ENCODE results near the gene KPNA3.

The KPNA3 gene

GRCh38 chr13:49693191-49693733 lies 99.2 kb downstream of the KPNA3 start:
- no peaks in the 10 kb centered on the region for H3K9me3 ChIP-seq (ENCODE audit: severe bottlenecking)
- TF ChIP-seq, protein P1, sequence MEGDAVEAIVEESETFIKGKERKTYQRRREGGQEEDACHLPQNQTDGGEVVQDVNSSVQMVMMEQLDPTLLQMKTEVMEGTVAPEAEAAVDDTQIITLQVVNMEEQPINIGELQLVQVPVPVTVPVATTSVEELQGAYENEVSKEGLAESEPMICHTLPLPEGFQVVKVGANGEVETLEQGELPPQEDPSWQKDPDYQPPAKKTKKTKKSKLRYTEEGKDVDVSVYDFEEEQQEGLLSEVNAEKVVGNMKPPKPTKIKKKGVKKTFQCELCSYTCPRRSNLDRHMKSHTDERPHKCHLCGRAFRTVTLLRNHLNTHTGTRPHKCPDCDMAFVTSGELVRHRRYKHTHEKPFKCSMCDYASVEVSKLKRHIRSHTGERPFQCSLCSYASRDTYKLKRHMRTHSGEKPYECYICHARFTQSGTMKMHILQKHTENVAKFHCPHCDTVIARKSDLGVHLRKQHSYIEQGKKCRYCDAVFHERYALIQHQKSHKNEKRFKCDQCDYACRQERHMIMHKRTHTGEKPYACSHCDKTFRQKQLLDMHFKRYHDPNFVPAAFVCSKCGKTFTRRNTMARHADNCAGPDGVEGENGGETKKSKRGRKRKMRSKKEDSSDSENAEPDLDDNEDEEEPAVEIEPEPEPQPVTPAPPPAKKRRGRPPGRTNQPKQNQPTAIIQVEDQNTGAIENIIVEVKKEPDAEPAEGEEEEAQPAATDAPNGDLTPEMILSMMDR (IDR thresholded peaks at IDR 0.05; ENCODE audit: low read depth, low read length), result no peak
- H3K27me3 ChIP-seq (ENCODE audit: insufficient read depth, low read depth, severe bottlenecking), result no peaks in the 10 kb centered on the region
- no peak overlapping the region for H3K27ac ChIP-seq
- no peaks in the 10 kb centered on the region for H3K36me3 ChIP-seq
- H3K4me3 ChIP-seq (ENCODE audit: low read depth, low read length), result no peak overlapping the region
- no peak for DNase-seq

DNA sequence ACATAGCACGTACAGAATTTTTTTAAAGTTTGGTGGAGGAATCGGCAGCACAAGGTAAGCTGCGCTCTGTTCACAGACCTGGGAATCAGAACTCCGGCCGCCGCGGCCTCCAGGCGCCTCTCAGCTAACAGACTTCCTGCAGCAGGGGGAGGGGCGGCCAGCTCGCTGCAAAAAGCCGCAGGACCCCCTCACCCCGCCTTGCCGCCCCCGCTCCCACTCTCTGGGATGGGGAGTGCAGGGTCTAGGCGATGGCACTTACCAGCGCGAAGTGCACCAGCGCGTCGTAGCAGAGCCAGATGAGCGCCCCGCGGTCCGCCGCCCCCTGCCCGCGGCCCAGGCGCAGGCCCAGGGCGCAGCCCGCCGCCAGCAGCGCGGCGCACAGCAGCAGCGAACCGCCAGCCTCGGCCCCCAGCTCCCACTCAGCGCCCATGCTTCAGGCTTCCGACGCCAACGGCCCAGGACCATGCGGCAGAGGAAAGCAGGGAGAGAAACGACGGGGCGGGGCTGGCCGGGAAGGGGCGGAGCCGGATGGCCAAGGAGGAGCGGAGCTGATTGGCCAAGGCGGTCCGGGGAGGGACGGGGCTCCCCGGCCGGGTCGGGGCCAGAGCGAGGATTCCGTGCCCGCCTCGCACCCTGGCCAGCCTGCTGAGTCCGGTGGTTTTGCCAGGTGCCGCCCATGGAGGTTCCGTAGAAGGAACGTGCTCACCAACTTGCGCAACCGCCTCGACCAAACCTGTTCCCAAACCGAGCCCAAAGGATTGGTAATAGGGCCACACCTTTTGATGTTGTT lies 101.3 kb downstream of the KPNA3 start, which contains the start of gene EBPL:
Gene EBPL (minus strand): TSS at position 492 of the 790 bp plus-strand sequence. CDS start 62 bp downstream, at position 430.
- TF ChIP-seq, protein P1 (IDR thresholded peaks at IDR 0.05; ENCODE audit: low read depth, low read length), result no peak
- peak; percentile 90 for DNase-seq
- Histone ChIP-seq H3K36me3 (no peaks in the 10 kb centered on the region; the same call in 1 of the 2 replicates), H3K27me3 (ENCODE audit: insufficient read depth, low read depth, severe bottlenecking) (no peaks in the 10 kb centered on the region), H3K9me3 (ENCODE audit: severe bottlenecking) (no peaks in the 10 kb centered on the region), H3K27ac (peak within 1 kb of the TSS; percentile 68), H3K4me3 (ENCODE audit: low read depth, low read length) (peak within 1 kb of the TSS; percentile 69)

DNA sequence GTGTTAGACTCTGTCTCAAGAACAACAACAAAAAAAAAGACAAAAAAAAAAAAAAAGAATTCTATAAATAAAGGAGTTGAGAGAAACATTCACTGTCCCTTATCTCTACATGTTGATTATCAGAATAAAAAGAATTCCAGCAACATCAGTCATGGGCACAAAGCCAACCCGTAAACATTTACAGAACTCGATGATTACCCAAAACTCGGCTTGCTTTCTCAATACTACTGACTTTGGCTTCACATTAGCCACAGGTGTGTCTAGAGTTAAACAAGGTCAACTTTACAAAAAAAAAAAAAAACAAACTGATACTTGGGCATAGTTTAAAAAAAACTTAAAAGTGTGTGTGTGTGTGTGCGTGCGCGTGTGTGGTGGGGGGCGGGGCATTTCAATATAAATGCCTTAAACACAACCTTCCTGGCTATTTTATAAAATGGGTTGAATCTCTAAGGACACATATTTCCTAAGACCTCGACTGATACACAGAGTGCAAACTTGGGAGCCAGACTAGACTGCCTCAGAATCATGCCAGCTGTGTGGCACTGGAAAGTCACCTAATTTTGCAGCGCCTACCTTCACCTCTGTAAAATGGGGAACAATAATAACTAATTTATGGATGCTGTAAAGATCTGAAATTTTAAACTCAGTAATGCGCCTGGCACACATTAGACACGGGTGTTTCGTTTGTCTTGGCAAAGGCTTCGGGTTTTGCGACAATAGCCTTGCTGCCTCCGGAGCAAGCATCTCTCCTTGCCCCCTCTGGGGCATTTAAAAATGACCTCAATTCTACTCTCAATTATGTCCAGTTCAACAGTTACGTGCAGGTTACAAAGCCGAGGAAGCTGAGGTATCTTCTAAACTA lies 102.1 kb downstream of the KPNA3 start:
- no peak for DNase-seq
- Histone ChIP-seq H3K27ac (peak overlapping the region; percentile 68), H3K9me3 (ENCODE audit: severe bottlenecking) (no peaks in the 10 kb centered on the region)

DNA sequence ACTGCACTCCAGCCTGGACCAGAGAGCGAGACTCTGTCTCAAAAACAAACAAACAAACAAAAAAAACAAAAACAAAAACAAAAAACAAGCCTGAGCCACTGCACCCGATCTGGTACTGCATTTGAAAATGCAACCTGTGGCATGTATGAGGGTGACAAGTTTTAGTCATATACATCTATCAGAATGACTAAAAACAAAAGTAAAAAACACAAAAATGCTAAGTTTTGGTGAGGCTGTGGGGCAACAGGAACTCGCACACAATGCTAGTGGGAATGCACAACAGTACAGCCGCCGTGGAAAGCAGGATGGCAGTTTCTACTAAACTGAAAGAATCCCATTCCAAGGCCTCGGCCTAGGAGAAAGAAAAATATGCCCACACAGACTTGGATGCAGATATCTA lies 109.0 kb downstream of the KPNA3 start:
- Histone ChIP-seq H3K4me3 (ENCODE audit: low read depth, low read length) (no peak overlapping the region), H3K36me3 (no peaks in the 10 kb centered on the region; the same call in 1 of the 2 replicates), H3K9me3 (ENCODE audit: severe bottlenecking) (no peaks in the 10 kb centered on the region), H3K27me3 (ENCODE audit: insufficient read depth, low read depth, severe bottlenecking) (no peaks in the 10 kb centered on the region), H3K27ac (no peak overlapping the region)
- DNase-seq, result no peak
- TF ChIP-seq, protein P1 (IDR thresholded peaks at IDR 0.05; ENCODE audit: low read depth, low read length), result no peak

More for the DNA sequence above, 102.1 kb downstream of the KPNA3 start:
- TF ChIP-seq, protein P1 (IDR thresholded peaks at IDR 0.05; ENCODE audit: low read depth, low read length), result no peak
- Histone ChIP-seq H3K36me3 (no peaks in the 10 kb centered on the region; the same call in 1 of the 2 replicates), H3K4me3 (ENCODE audit: low read depth, low read length) (peak overlapping the region; percentile 69), H3K27me3 (ENCODE audit: insufficient read depth, low read depth, severe bottlenecking) (no peaks in the 10 kb centered on the region)

GRCh38 chr13:49681842-49682435 lies 110.5 kb downstream of the KPNA3 start:
- Histone ChIP-seq H3K27ac (no peak overlapping the region), H3K9me3 (ENCODE audit: severe bottlenecking) (no peaks in the 10 kb centered on the region), H3K4me3 (ENCODE audit: low read depth, low read length) (no peak overlapping the region), H3K27me3 (ENCODE audit: insufficient read depth, low read depth, severe bottlenecking) (no peaks in the 10 kb centered on the region), H3K36me3 (no peaks in the 10 kb centered on the region)
- TF ChIP-seq, protein P1 (IDR thresholded peaks at IDR 0.05; ENCODE audit: low read depth, low read length), result no peak
- no peak for DNase-seq
